T-helper 1 cell (primary cell): Measurements from ENCODE around the gene TEX2.
A peak's percentile ranks its signal among the peaks of the same experiment; 100 is the strongest.

Experiments
- DNase-seq, 5 donors: peaks; one replicate each; pipeline ENCODE4 v3.0.0-alpha.2; 2012 to 2020

Gene TEX2

GRCh38 chr17:64269687-64270649, 6.9 kb upstream of the TEX2 start:
- no peak for DNase-seq

- DNase-seq, result no peak
Observed at GRCh38 chr17:64264891-64265290, 1.8 kb upstream of the TEX2 start.

DNA sequence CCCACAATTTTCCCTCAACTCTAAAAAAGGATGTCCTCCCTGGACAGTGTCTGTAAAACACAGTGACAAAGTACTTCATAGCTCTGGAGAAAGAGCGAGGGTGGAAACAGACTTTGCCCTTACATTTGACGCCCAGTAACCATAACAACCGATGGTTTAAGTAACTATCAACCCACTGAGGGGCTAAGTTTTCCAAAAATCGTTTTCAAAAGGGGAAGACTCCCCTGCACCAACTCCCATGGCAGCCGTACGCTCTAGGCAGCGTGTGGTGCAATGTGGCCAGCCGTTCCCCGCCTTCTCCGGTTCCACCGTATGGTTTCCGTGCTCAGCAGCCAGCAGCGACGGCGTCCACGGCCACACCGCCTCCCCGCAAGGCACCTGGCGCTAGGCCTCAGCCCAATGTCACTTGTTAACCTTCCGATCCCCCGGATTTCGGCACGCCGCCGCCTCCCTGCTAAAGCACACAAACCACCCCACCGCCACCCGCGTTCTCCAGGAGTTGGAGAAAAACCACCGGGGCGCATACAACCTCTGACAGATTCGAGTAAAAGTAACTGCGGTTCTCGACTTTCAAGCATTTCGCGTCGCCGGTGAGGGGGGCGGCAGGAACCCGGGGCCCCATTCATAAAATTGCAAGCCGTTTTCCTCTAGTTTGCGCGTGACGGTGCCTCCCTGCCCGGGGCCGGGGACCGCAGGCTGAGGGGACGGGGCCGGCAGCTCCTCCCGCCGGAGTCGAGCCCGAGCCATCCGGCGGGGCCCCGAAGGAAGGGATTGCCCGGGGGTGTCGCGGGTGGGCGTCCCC, 661 bp downstream of the TEX2 start:
- DNase-seq, result peak; percentile 43 to 64 (median 53)

DNA sequence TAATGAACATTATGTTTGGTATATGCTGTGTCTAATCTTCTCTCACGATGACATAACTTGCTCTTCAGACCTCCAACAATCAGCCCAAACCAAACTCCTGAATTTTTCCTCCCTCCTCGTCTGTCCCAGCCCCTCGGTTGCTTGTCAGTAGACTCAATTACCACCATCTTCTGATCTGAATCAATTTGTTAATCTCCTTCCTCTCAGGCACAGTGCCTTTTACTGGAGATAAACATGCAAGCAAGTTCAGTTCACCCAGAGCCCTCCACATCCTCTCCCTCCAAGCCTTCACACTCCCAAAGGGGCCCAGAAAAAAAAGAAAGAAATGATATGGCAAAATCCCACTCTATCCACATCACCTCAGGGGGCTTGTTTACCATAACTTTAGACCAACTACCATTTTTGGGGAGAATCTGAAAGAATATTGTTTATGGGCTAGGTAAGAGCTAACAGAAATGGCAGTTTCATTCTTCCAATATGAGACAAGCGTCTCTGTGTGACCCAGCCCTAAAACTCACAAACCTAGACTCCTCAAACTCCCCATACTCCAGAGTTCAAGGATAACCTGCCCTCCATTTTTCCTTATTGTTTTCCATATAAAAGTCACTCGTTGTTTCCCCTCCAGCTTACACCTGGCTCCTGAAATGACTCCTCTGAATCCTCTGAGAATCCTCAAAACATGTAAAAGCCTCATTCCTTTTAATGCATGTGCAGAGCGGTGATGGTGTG, 1.5 kb downstream of the TEX2 start:
- DNase-seq, result no peak

GRCh38 chr17:64260886-64261285, 2.2 kb downstream of the TEX2 start:
- DNase-seq, result no peak

DNA sequence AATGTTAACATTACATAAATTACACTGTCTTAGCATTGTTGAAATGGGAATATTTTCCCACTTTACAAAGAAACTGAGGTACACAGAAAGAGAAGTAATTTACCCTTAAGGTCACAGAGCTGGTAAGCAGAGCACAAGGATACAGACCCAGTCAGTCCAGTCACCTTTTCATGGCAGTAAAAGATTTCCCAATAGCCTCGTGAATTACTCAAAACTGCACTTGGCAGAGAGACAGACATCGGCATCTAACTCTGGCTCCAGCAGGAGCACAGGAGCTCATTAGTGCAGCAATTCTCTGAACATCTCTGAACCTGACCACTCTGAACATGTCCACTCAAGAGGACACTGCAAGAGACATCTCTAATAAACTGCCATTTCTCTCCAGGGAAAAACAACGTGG, 3.1 kb downstream of the TEX2 start:
- DNase-seq, result no peak

DNA sequence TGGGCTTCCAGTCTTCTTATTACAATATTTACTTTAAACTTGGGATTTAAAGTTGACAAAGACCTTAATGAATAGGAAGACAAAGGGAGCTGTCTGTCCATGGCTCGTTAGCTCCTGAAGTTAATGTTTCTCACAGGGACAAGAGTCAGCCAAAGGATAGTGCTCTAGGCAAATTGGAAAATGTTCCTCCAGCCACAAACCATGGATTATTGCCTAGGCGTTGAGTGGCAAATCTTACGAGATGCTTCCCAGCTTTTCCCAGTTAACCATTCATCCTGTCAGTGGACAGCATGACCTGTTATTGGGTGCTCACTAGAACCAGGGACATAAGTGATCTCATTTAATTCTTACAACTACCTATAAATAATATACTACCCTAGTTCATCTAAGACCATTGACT, 3.6 kb downstream of the TEX2 start:
- DNase-seq, result no peak

- DNase-seq, result no peak
Observed at GRCh38 chr17:64256913-64257807, 5.9 kb downstream of the TEX2 start.

- DNase-seq, result no peak
Observed at GRCh38 chr17:64255764-64256163, 7.3 kb downstream of the TEX2 start.

DNA sequence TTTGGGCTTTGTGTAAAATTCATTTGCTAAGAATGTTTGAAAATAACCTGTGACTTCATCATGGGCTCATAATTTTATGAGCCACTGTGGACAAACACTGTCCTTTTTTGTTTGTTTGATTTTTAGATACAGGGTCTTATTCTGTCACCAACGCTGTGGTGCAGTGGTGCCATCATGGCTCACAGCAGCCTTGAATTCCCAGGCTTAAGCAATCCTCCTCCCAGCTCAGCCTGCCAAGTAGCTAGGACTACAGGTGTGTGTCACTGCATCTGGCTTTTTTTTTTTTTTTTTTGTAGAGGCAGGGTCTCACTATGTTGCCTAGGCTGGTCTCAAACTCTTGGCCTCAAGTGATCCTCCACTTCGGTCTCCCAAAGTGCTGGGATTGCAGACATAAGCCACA, 8.3 kb downstream of the TEX2 start:
- no peak for DNase-seq

- DNase-seq, result no peak
Observed at GRCh38 chr17:64253470-64253869, 9.6 kb downstream of the TEX2 start.

DNA sequence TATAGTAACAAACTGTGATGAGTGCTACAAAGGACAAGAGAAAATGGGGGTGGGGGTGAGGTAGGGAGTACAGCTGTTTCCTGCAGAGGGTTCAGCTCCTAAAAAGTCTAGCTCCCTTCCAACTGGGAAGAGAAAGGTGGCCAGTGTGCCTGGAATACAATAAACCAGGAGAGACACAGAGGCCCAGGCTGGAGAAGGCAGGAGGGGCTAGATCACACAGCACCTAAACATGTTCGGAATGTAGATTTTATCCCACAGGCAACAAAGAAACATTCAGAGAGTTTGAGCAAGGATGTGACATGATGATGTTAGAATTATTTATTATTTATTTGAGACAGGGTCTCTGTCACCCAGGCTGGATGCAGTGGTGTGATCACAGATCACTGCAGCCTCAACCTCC, 10.2 kb downstream of the TEX2 start:
- no peak for DNase-seq

DNA sequence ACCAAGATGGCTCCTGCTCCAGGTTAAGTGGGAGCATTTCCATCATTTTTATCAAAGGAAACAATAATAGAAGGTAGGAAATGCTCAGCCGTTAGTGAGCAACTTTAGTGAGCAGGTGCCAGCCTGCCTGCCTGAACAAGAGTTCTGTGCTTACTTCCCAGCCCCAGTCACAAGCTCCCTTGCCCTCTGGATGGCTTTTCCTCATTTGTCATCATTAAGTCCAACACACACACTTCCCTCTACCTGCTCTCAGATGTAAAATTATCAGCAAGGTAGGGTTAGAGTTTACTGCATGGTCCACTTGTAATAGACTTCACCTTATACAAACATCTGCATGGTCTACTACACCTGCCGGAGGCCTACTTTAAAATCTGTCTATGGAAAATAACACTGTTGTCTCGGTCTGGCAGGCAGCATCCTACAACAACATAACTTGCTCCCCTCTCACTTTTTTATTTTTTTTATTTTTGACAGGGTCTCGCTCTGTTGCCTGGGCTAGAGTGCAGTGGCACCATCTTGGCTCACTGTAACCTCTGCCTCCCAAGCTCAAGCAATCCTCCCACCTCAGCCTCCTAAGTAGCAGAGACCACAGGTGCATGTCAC, 12.7 kb downstream of the TEX2 start:
- no peak for DNase-seq

DNA sequence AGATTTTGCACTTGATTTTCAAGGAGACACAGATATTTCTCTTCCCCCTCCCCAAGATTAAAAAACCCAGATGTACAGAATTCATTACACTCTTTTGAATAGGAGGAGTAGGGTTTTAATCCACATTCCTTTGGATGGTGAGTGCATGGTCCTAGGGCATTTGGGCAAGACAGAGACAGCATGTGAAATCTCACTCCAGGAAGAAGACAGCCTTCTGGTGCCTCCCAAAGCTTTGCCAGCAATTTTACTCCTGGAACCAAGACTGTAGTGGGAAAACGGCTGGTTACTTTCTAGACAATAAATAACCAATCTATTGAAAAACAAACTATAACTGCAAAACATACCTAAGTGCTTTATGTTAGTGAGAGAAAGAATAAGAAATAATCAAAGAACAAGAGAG, 15.2 kb downstream of the TEX2 start:
- DNase-seq, result no peak

GRCh38 chr17:64245218-64246145, 17.6 kb downstream of the TEX2 start:
- DNase-seq, result no peak

DNA sequence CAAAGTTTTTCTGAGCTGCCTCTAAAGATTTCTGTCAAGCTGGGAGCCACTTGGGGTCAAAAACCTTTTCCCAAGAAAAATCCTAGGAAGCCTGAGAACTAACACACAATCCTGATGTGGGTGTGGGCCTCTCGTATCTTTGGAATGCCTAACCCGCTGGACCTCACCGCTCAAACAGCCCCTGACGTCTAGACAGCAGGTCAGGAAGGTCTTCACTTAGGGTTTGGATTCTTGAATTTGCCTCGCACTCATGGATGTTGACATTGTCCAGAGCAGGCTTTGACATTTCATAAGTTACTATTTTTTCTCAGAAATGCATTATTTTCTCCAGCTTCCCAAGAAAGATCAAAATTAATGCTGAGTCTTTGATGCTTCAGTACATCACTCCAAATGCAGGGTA, 18.9 kb downstream of the TEX2 start:
- no peak for DNase-seq

- DNase-seq, result no peak
Observed at GRCh38 chr17:64243340-64243739, 19.7 kb downstream of the TEX2 start.

DNA sequence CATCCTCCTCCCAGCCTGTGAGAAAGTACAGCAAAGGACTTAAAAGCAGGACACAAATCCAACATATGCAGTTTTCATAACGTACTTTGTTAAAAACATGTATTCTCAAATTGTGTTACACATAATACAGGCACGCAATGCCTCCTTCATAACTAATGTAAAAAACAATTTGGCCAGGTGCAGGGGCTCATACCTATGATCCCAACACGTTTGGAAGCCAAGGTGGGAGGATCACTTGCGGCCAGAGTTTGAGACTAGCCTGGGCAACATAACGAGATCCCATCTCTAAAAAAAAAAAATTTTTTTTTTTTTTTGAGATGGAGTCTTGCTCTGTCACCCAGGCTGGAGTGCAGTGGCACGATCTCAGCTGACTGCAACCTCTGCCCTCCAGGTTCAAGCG, 20.4 kb downstream of the TEX2 start:
- DNase-seq, result no peak

DNA sequence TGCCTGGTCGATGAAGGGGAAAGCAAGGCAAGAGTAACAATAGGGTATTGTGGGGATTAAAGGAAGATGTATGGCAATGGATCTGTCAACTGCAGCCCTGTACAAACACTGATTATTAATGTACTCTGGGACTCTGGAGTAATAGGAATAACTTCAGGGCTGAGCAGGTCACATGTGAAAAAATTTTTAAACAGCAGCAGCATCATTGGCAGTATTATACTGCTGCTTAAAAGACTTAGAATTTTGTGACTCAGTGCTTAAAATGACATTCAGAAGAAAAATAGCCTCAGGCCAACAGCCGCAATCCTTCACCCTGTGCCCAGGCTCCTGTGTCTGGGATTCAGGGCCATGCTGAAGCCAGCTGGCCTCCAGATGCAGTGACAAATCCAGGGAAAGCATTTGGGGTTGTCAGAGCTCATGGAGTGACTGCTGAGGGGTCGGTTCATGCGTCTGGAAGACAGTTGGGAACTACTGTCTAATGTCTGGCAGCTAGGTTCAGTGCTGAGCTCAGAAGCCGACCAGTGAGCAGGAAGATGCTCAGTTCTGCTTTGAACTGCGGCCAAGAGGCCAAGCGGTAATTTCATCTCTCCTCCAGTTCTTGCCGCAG, 22.2 kb downstream of the TEX2 start:
- DNase-seq, result no peak

- no peak for DNase-seq
Observed at GRCh38 chr17:64240261-64240740, 22.8 kb downstream of the TEX2 start.
